Endodermal cell (in vitro differentiated cells): ENCODE measurements around the gene RCOR2. TPM values are rescaled to one million over a fixed set of nuclear protein-coding genes. Genes with fewer than 3 reads are reported as not detected.
A peak's percentile ranks its signal among the peaks of the same experiment; 100 is the strongest.

ENCODE experiments used
- DNase-seq: peaks from one replicate; pipeline ENCODE4 v3.0.0-alpha.2; 2017
- H3K27ac ChIP-seq: 2 replicates; pipeline ENCODE4 v1.5.1; 2013; ENCODE audit warnings: mild to moderate bottlenecking, low read depth, low read length, moderate library complexity
- H3K27me3 ChIP-seq: 2 replicates; pipeline ENCODE4 v1.6.1; 2013; ENCODE audit warnings: mild to moderate bottlenecking, low read length, moderate library complexity; ENCODE audit not compliant: insufficient read depth, control insufficient read depth, poor library complexity, severe bottlenecking
- H3K36me3 ChIP-seq: 2 replicates; pipeline ENCODE4 v1.7.0; 2013; ENCODE audit warnings: mild to moderate bottlenecking, low read length, moderate library complexity; ENCODE audit not compliant: control insufficient read depth, insufficient read depth
- H3K4me1 ChIP-seq: one replicate; pipeline ENCODE4 v1.7.0; 2013; ENCODE audit warnings: low read length; ENCODE audit not compliant: control insufficient read depth, insufficient read depth
- H3K4me3 ChIP-seq: 2 replicates; pipeline ENCODE4 v1.5.1; 2013; ENCODE audit warnings: mild to moderate bottlenecking, low read length, moderate library complexity
- H3K9ac ChIP-seq: 2 replicates; pipeline ENCODE4 v1.6.1; 2013; ENCODE audit warnings: mild to moderate bottlenecking, low read length, moderate library complexity; ENCODE audit not compliant: poor library complexity, severe bottlenecking; ENCODE audit errors: extremely low read depth
- H3K9me3 ChIP-seq: 2 replicates; pipeline ENCODE4 v1.6.1; 2013; ENCODE audit warnings: mild to moderate bottlenecking, low read length, moderate library complexity; ENCODE audit not compliant: control insufficient read depth
- H3K27ac Mint-ChIP-seq: 2 replicates; pipeline ENCODE4 v1.8.0; 2020; ENCODE audit warnings: mixed read lengths
- H3K27me3 Mint-ChIP-seq: 2 replicates; pipeline ENCODE4 v1.8.0; 2021; ENCODE audit warnings: mild to moderate bottlenecking, mixed read lengths; ENCODE audit not compliant: insufficient read depth
- H3K36me3 Mint-ChIP-seq: 2 replicates; pipeline ENCODE4 v1.8.0; 2020; ENCODE audit warnings: low read depth, mixed read lengths
- H3K4me1 Mint-ChIP-seq: 2 replicates; pipeline ENCODE4 v1.8.0; 2020; ENCODE audit warnings: mixed read lengths
- H3K4me3 Mint-ChIP-seq: 2 replicates; pipeline ENCODE4 v1.8.0; 2020; ENCODE audit warnings: mild to moderate bottlenecking, moderate library complexity, mixed read lengths
- H3K9me3 Mint-ChIP-seq: 2 replicates; pipeline ENCODE4 v1.8.0; 2020; ENCODE audit warnings: mild to moderate bottlenecking, mixed read lengths
- CTCF ChIP-seq: fragments of 200-600 bp; sonication (generic); conservative IDR thresholded peaks from 2 replicates; pipeline ENCODE4 v1.5.0; 2021; ENCODE audit warnings: antibody characterized with exemption, mild to moderate bottlenecking
- whole genome bisulfite sequencing, 2 experiments: methylation state at CpG; one replicate each; pipeline versions ENCODE4 v1.1.5 to v1.1.7; 2013; ENCODE audit warnings: missing lambda C conversion rate in 2 of 2, mixed read lengths in 1 of 2; ENCODE audit not compliant: insufficient coverage in 1 of 2, insufficient read length in 1 of 2; 5-methylcytosine and 5-hydroxymethylcytosine counted together
- total RNA-seq, 2 donors: library from RNA; stranded (reverse); fragmentation: NEBNext Ultra II Directional in 1 of 2; extraction: Animal tissue kit (Norgen Biotek cat#: 25700) in 1 of 2; gene quantifications; 2 replicates in 1 of 2; 3 replicates in 1 of 2; pipeline ENCODE4 v1.2.1, GENCODE V29; 2021

The RCOR2 gene
- total RNA-seq, 2 donors from 2014 or later: 45.0 to 51.4 TPM

- Histone ChIP-seq H3K36me3 (no peaks in the 10 kb centered on the region), H3K9me3 (no peaks in the 10 kb centered on the region), H3K27me3 (no peaks in the 10 kb centered on the region), H3K4me1 (no peaks in the 10 kb centered on the region), H3K9ac (no peak overlapping the region), H3K27ac (peak overlapping the region; percentile 70), H3K4me3 (no peak overlapping the region)
- TF ChIP-seq CTCF: peak; percentile 91
- Mint-ChIP-seq H3K27ac (peak overlapping the region; percentile 68), H3K27me3 (peaks cover 23% of the 10 kb centered on the region), H3K9me3 (no peaks in the 10 kb centered on the region), H3K4me3 (peak overlapping the region; percentile 80), H3K36me3 (no peaks in the 10 kb centered on the region), H3K4me1 (peaks cover 17% of the 10 kb centered on the region)
- WGBS, 2 experiments: 40 to 46% methylated on average over 12 to 14 of the region's 14 CpGs
- peak; percentile 92 for DNase-seq
These were observed 4.0 kb upstream of the RCOR2 start for GRCh38 chr11:63920939-63921417.

DNA sequence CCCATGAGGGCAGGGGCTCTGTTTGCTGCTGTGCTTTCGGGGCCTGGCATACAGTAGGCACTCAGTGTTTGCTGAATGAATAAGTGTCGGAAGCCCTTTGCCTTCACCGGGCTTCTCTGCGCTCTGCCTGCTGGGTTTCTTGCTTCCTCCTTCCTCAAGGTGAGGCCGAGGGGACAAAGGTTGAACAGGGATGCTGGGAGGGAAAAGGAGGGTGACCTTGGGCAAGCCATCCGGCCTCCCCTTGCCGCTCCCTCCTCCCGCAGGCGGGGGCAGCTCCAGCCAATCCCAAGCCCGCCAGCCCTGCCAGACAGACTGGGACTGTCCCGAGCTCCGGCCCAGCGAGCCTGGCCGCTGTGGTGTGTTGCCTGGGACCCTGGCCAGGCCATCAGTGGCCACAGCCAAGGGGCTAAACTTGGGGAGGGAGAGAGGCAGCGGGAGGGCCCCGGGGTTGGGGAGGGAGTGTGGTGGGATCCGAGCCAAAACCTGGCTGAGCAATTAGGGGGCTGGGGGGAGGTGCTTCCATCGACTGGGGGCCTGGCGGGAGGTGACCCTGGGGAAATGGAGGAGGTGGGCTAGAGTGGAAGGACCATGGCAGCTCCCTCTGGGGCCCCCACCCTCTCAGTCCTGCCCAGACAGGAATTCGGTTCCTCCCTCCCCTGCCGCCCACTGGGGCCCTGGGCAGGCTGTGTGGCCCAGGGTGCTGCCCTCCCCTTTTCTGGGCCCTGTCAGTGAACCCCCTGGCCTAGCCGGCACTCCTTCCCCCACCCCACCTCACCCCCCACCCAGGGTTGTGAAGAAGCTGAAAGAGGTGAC, 3.4 kb upstream of the RCOR2 start:
- TF ChIP-seq CTCF: no peak
- H3K27ac Mint-ChIP-seq: peak overlapping the region; percentile 85
- Histone ChIP-seq H3K4me1 (no peaks in the 10 kb centered on the region), H3K27me3 (no peaks in the 10 kb centered on the region), H3K27ac (peak overlapping the region; percentile 99), H3K9ac (no peak overlapping the region), H3K4me3 (no peak overlapping the region), H3K36me3 (no peaks in the 10 kb centered on the region), H3K9me3 (no peaks in the 10 kb centered on the region)
- peak; percentile 92 for DNase-seq
- no peaks in the 10 kb centered on the region for H3K9me3 Mint-ChIP-seq
- H3K4me1 Mint-ChIP-seq: peaks cover 17% of the 10 kb centered on the region
- 36 to 42% methylated on average over 4 to 22 of the region's 22 CpGs for WGBS, 2 experiments
- H3K27me3 Mint-ChIP-seq: peaks cover 23% of the 10 kb centered on the region
- no peaks in the 10 kb centered on the region for H3K36me3 Mint-ChIP-seq
- peak overlapping the region; percentile 80 for H3K4me3 Mint-ChIP-seq

DNA sequence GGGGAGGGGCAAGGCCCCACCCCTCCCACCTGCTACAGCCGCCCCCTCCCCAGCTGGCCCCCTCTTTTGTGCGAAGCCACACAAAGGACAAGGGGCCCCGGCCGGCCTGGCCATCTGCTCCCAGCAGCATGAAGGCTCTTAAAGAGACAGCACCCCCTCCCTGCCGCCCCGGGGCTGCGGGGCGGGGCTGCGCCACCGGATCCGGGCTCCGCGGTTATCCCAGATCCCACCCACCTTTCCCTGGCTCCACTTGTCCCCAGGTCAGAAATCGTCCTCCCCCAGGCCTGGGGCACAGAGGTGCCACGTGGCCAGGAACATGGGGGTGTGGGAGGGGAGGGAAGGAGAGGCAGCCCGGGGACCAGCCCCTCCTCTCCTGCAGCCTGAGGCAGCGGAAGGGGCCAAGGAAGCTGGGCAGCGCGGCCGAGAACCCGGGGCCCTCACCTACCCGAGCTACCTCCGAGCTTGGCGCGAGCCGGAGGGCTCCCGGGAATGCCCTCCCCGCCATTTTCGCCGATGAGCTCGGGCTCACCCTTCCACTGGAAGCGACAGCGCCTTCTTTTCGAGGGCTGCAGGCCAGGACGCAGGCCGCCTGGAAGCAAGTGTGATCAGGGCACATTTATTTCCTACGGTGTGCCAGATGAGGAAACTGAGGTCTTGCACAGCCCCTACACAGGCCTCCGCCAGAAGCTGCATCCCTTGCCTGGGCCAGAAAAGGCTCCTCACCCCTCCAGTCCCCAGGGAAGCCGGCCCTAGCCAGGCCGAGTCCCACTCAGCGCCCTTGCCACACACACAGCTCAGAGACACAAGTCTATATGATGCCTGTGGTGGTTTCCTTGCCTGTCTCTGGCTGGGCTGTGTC, 2.5 kb upstream of the RCOR2 start:
- H3K4me3 Mint-ChIP-seq: peak overlapping the region; percentile 80
- peaks cover 20% of the 10 kb centered on the region for H3K4me1 Mint-ChIP-seq
- no peaks in the 10 kb centered on the region for H3K36me3 Mint-ChIP-seq
- Histone ChIP-seq H3K4me1 (peaks cover 5% of the 10 kb centered on the region), H3K27me3 (no peaks in the 10 kb centered on the region), H3K36me3 (no peaks in the 10 kb centered on the region), H3K9me3 (no peaks in the 10 kb centered on the region), H3K9ac (no peak overlapping the region), H3K4me3 (no peak overlapping the region), H3K27ac (peak overlapping the region; percentile 99)
- H3K27ac Mint-ChIP-seq: peak overlapping the region; percentile 85
- peak; percentile 92 for DNase-seq
- WGBS, 2 experiments: 23% methylated on average over 23 to 40 of the region's 41 CpGs
- TF ChIP-seq CTCF: no peak
- H3K27me3 Mint-ChIP-seq: peaks cover 17% of the 10 kb centered on the region
- H3K9me3 Mint-ChIP-seq: no peaks in the 10 kb centered on the region
